HG02981 (cell line): ENCODE results near the gene HECTD1.
"Not testable (repeated sequence)": the region's sequence is repeated elsewhere in the genome, so short reads cannot be mapped to it uniquely, and the experiment has no call there.

ENCODE experiments used
- ATAC-seq: cut with Tn5 transposase; IDR thresholded peaks from one replicate; pipeline ENCODE4 v1.9.1; 2021; ENCODE audit warnings: mild to moderate bottlenecking, moderate library complexity; ENCODE audit not compliant: unreplicated experiment

HECTD1 gene

GRCh38 chr14:31057701-31058364 is 149.8 kb downstream of the HECTD1 start:
- no peak for ATAC-seq

- ATAC-seq = no peak
Measured at GRCh38 chr14:31057035-31057434, 150.6 kb downstream of the HECTD1 start.

GRCh38 chr14:31052905-31053586 is 154.5 kb downstream of the HECTD1 start:
- ATAC-seq = not testable (repeated sequence)

- ATAC-seq = no peak
Measured at GRCh38 chr14:31051511-31051910, 156.1 kb downstream of the HECTD1 start.

GRCh38 chr14:31051023-31051422 is 156.6 kb downstream of the HECTD1 start:
- ATAC-seq = no peak
